ENCODE data around the gene PLA2G2C. TPM values are rescaled to one million over a fixed set of nuclear protein-coding genes. Genes with fewer than 3 reads are reported as not detected.

Gene PLA2G2C
- total and polyA plus RNA-seq, 2 of the 8 experiments (the other 6 are each of a cell fraction or from before 2014, with no cell fraction given), result not detected

GRCh38 chr1:20134995-20135394 lies 51.3 kb downstream of the PLA2G2C start (continued):
- TF ChIP-seq CHD7 (IDR thresholded peaks at IDR 0.05; ENCODE audit: insufficient replicate concordance, low read length), result no peak
- TF ChIP-seq KDM1A (IDR thresholded peaks at IDR 0.05; ENCODE audit: borderline replicate concordance, low read length), result no peak

All from H1 (cell line).